Keratinocyte (primary cell): ENCODE results near the gene CREB5. TPM values are rescaled to one million over a fixed set of nuclear protein-coding genes. Genes with fewer than 3 reads are reported as not detected.

Experiments
- DNase-seq: peaks from one replicate; pipeline ENCODE4 v3.0.0-alpha.2; 2011; ENCODE audit warnings: low read depth, missing footprints, low spot score
- FAIRE-seq: peaks from 2 replicates; lab custom pipeline; 2011; peaks lifted over from hg19 to GRCh38; lab: Jason Lieb, UNC
- H2AFZ ChIP-seq: 2 replicates; pipeline ENCODE4 v1.6.0; 2012; ENCODE audit warnings: low read length, control low read depth, inconsistent platforms; ENCODE audit not compliant: control insufficient read depth
- H3K27ac ChIP-seq: 2 replicates; pipeline ENCODE4 v1.5.1; 2011; ENCODE audit warnings: low read length; ENCODE audit not compliant: control insufficient read depth, insufficient read depth
- H3K27me3 ChIP-seq: 3 replicates; pipeline ENCODE4 v1.6.0; 2011; ENCODE audit warnings: low read length; ENCODE audit not compliant: control insufficient read depth, insufficient read depth; ENCODE audit errors: extremely low read depth
- H3K36me3 ChIP-seq, 2 experiments: 2 replicates in 1 of 2; 3 replicates in 1 of 2; pipeline ENCODE4 v1.5.1; 2011; ENCODE audit warnings: low read length in 2 of 2, mild to moderate bottlenecking in 1 of 2; ENCODE audit not compliant: control insufficient read depth in 2 of 2, insufficient read depth in 2 of 2; ENCODE audit errors: extremely low read depth in 1 of 2
- H3K4me1 ChIP-seq: 3 replicates; pipeline ENCODE4 v1.5.1; 2011; ENCODE audit warnings: low read length; ENCODE audit not compliant: control insufficient read depth, insufficient read depth; ENCODE audit errors: extremely low read depth
- H3K4me2 ChIP-seq: 3 replicates; pipeline ENCODE4 v1.6.0; 2011; ENCODE audit warnings: low read depth, low read length; ENCODE audit not compliant: control insufficient read depth, insufficient read depth; ENCODE audit errors: extremely low read depth
- H3K4me3 ChIP-seq, 3 experiments: fragments of 200-600 bp in 1 of 3; sonication (generic) in 1 of 3; 2 replicates in 2 of 3; 3 replicates in 1 of 3; pipeline ENCODE4 v1.5.1; 2011 to 2016; ENCODE audit warnings: low read length in 3 of 3, mild to moderate bottlenecking in 3 of 3, control low read depth in 2 of 3, inconsistent platforms in 1 of 3, low read depth in 1 of 3, mixed read lengths in 1 of 3, mixed run types in 1 of 3, moderate library complexity in 1 of 3; ENCODE audit not compliant: control insufficient read depth in 2 of 3, insufficient read depth in 2 of 3; ENCODE audit errors: extremely low read depth in 1 of 3
- H3K79me2 ChIP-seq: 2 replicates; pipeline ENCODE4 v1.6.0; 2012; ENCODE audit warnings: low read length; ENCODE audit not compliant: control insufficient read depth, insufficient read depth
- H3K9ac ChIP-seq: 3 replicates; pipeline ENCODE4 v1.6.0; 2011; ENCODE audit warnings: low read length; ENCODE audit not compliant: control insufficient read depth, insufficient read depth; ENCODE audit errors: extremely low read depth
- H3K9me1 ChIP-seq: 3 replicates; pipeline ENCODE4 v1.6.0; 2011; ENCODE audit warnings: low read length; ENCODE audit not compliant: control insufficient read depth, insufficient read depth; ENCODE audit errors: extremely low read depth
- H3K9me3 ChIP-seq: 2 replicates; pipeline ENCODE4 v1.5.1; 2012; ENCODE audit warnings: low read depth, low read length; ENCODE audit not compliant: control insufficient read depth
- H4K20me1 ChIP-seq: 3 replicates; pipeline ENCODE4 v1.6.0; 2011; ENCODE audit warnings: low read length; ENCODE audit not compliant: control insufficient read depth, insufficient read depth; ENCODE audit errors: extremely low read depth
- EZH2 ChIP-seq: IDR thresholded peaks from one replicate; pipeline ENCODE4 v1.6.1; 2012; ENCODE audit warnings: inconsistent platforms, mild to moderate bottlenecking, low read length, moderate library complexity
- dilution Hi-C: fragments of 300-500 bp; cut with MboI; formaldehyde crosslinking; loops from one replicate; pipeline ENCODE4 v1.7.0; 2020; ENCODE audit warnings: low sequenced_read_pairs; ENCODE audit not compliant: extremely low pct_ligation_motif_present
- polyA plus RNA-seq, 5 experiments: library from polyadenylated mRNA; depleted of rRNA in 3 of 5; stranded (reverse) in 3 of 5; stranded (forward) in 1 of 5; unstranded in 1 of 5; fragments of >200 nt; gene quantifications; 1 replicate in 1 of 5; 2 replicates in 3 of 5; 3 replicates in 1 of 5; pipeline versions ENCODE4 v1.2.1 to v1.2.3, GENCODE V29; 2011 to 2012; ENCODE audit warnings: missing spikeins in 2 of 5, low read depth in 1 of 5, low replicate concordance in 1 of 5
- TF ChIP-seq, protein P1 (sequence below), 3 experiments: IDR thresholded peaks in 1 of 3; conservative IDR thresholded peaks in 1 of 3; optimal IDR thresholded peaks in 1 of 3; 2 replicates in 2 of 3; 3 replicates in 1 of 3; pipeline versions ENCODE3 to v1.5.1; 2011; ENCODE audit warnings: low read length in 3 of 3, mild to moderate bottlenecking in 3 of 3, moderate library complexity in 2 of 3, control low read depth in 1 of 3, inconsistent platforms in 1 of 3; ENCODE audit not compliant: insufficient read depth in 2 of 3; ENCODE audit errors: extremely low read depth in 1 of 3

Gene CREB5
- polyA plus RNA-seq, 1 donor (not counting 4 experiments of a cell fraction or from before 2014, with no cell fraction given) = 7.9 TPM

GRCh38 chr7:28547115-28547514 lies 134.8 kb downstream of the CREB5 start:
- no peak overlapping the region for H3K9ac ChIP-seq
- no peaks in the 10 kb centered on the region for H3K9me1 ChIP-seq
- H3K79me2 ChIP-seq = no peaks in the 10 kb centered on the region
- H3K36me3 ChIP-seq = no peaks in the 10 kb centered on the region
- no peak overlapping the region for H2AFZ ChIP-seq
- no peaks in the 10 kb centered on the region for H4K20me1 ChIP-seq
- H3K4me1 ChIP-seq = no peaks in the 10 kb centered on the region
- no peak overlapping the region for H3K27ac ChIP-seq
- H3K4me2 ChIP-seq = no peak overlapping the region
- no peak for TF ChIP-seq EZH2
- TF ChIP-seq, protein P1, sequence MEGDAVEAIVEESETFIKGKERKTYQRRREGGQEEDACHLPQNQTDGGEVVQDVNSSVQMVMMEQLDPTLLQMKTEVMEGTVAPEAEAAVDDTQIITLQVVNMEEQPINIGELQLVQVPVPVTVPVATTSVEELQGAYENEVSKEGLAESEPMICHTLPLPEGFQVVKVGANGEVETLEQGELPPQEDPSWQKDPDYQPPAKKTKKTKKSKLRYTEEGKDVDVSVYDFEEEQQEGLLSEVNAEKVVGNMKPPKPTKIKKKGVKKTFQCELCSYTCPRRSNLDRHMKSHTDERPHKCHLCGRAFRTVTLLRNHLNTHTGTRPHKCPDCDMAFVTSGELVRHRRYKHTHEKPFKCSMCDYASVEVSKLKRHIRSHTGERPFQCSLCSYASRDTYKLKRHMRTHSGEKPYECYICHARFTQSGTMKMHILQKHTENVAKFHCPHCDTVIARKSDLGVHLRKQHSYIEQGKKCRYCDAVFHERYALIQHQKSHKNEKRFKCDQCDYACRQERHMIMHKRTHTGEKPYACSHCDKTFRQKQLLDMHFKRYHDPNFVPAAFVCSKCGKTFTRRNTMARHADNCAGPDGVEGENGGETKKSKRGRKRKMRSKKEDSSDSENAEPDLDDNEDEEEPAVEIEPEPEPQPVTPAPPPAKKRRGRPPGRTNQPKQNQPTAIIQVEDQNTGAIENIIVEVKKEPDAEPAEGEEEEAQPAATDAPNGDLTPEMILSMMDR (optimal IDR thresholded peaks at IDR 0.05 in 1 of 3, IDR thresholded peaks at IDR 0.05 in 1 of 3, conservative IDR thresholded peaks at IDR 0.05 in 1 of 3; ENCODE audit: extremely low read depth in 1 of 3, insufficient read depth in 2 of 3, low read length in 3 of 3) = no peak
- FAIRE-seq (no peak), DNase-seq (no peak)
- H3K4me3 ChIP-seq = no peak overlapping the region
- dilution Hi-C loops = no loop called here
- no peaks in the 10 kb centered on the region for H3K9me3 ChIP-seq
- peaks cover 29% of the 10 kb centered on the region for H3K27me3 ChIP-seq

GRCh38 chr7:28548416-28548815 lies 136.1 kb downstream of the CREB5 start:
- Histone ChIP-seq H3K27ac (no peak overlapping the region), H3K4me1 (no peaks in the 10 kb centered on the region), H2AFZ (no peak overlapping the region), H3K4me3 (no peak overlapping the region), H3K9me1 (no peaks in the 10 kb centered on the region), H4K20me1 (no peaks in the 10 kb centered on the region), H3K27me3 (peaks cover 25% of the 10 kb centered on the region), H3K79me2 (no peaks in the 10 kb centered on the region), H3K4me2 (no peak overlapping the region), H3K9ac (no peak overlapping the region), H3K36me3 (no peaks in the 10 kb centered on the region), H3K9me3 (no peaks in the 10 kb centered on the region)
- DNase-seq (no peak), FAIRE-seq (no peak)
- dilution Hi-C loops = no loop called here
- TF ChIP-seq EZH2 = no peak
- TF ChIP-seq, protein P1 (optimal IDR thresholded peaks at IDR 0.05 in 1 of 3, IDR thresholded peaks at IDR 0.05 in 1 of 3, conservative IDR thresholded peaks at IDR 0.05 in 1 of 3; ENCODE audit: extremely low read depth in 1 of 3, insufficient read depth in 2 of 3, low read length in 3 of 3) = no peak
